UCSD-AML1 (cell line): Measurements from ENCODE around the gene EXOC6.

Experiments
- DNase-seq: peaks from one replicate; lab custom pipeline; 2025; ENCODE audit not compliant: unreplicated experiment; lab: John Stamatoyannopoulos, UW

The EXOC6 gene

DNA sequence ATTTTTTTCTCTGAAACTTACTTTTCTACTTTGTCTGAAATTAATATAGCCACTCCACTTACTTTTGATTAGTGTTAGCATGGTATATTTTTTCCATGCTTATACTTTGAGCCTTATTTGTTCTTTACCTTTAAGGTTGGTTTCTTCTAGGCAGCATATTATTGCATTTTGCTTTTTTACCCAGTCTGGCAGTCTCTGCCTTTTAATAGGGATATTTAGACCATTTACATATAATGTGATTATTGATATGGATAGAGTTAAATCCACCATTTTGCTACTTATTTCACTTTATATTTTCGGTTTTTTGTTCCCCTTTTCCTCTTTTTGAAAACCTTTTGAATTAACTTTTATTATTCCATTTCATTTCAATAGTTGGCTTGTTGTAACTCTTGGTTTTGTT, 255.6 kb downstream of the EXOC6 start:
- DNase-seq: no peak

DNA sequence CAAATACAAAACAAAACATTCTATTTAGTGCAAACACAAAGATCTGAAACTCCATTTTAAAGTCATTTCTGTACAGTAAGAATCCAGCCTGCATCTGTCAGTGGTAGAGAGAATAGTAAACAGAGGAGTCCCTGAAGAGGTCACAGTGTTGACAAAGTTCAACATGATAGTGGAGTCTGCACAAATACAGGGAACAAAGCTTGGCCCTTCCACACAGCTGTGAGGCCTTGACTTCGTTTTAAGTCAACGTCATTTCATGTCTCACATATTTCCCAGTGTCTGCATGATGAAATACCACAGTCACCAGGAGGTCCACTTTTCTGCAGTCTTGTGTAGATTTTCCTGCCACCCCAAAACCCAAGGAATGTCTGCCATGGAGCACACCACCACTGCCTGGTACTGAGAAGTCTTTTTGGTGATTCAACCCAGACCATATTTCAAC, 258.3 kb downstream of the EXOC6 start:
- no peak for DNase-seq
